T47D (cell line): ENCODE data around the gene THPO.
A peak's percentile ranks its signal among the peaks of the same experiment; 100 is the strongest.
"Not testable (repeated sequence)": the region's sequence is repeated elsewhere in the genome, so short reads cannot be mapped to it uniquely, and the experiment has no call there.

Source experiments
- DNase-seq, 2 experiments: peaks; one replicate each; pipeline versions ENCODE4 v3.0.0 to v3.0.0-alpha.2; 2011 to 2012; ENCODE audit warnings: low read depth in 1 of 2, low spot score in 1 of 2
- JUND ChIP-seq: IDR thresholded peaks from 2 replicates; pipeline ENCODE4 v1.6.1; 2012; ENCODE audit warnings: low read depth
- in situ Hi-C: cut with HindIII; loops from 2 replicates; pipeline ENCODE4 v1.10.0; 2016; ENCODE audit warnings: low sequenced_read_pairs, low pct_unique_long_range_greater_than_20kb

The THPO gene

GRCh38 chr3:184348057-184348382 is 30.0 kb downstream of the THPO start:
- no peak for TF ChIP-seq JUND
- in situ Hi-C loops = no loop called here
- DNase-seq = no peak

- DNase-seq = no peak
- in situ Hi-C loops = no loop called here
Observed at GRCh38 chr3:184347321-184348056, 30.5 kb downstream of the THPO start.

GRCh38 chr3:184346480-184347190 is 31.4 kb downstream of the THPO start:
- in situ Hi-C loops = no loop called here

More at GRCh38 chr3:184347321-184348056, 30.5 kb downstream of the THPO start:
- no peak for TF ChIP-seq JUND

GRCh38 chr3:184345317-184346144 is 32.5 kb downstream of the THPO start:
- peak; percentile 97 to 99 for DNase-seq
- in situ Hi-C loops = no loop called here
- no peak for TF ChIP-seq JUND

More at GRCh38 chr3:184346480-184347190, 31.4 kb downstream of the THPO start:
- DNase-seq = no peak
- TF ChIP-seq JUND = no peak

GRCh38 chr3:184344579-184345316 is 33.3 kb downstream of the THPO start:
- no peak for DNase-seq
- TF ChIP-seq JUND = no peak
- in situ Hi-C loops = no loop called here

GRCh38 chr3:184343200-184343876 is 34.7 kb downstream of the THPO start:
- in situ Hi-C loops = no loop called here
- TF ChIP-seq JUND = no peak
- no peak for DNase-seq

GRCh38 chr3:184341925-184342324 is 36.1 kb downstream of the THPO start:
- no peak for TF ChIP-seq JUND
- no peak for DNase-seq
- in situ Hi-C loops = no loop called here

GRCh38 chr3:184339451-184340135 is 38.4 kb downstream of the THPO start:
- not testable (repeated sequence) for DNase-seq

GRCh38 chr3:184339001-184339400 is 39.0 kb downstream of the THPO start:
- no peak for TF ChIP-seq JUND
- in situ Hi-C loops = no loop called here
- no peak for DNase-seq

More at GRCh38 chr3:184339451-184340135, 38.4 kb downstream of the THPO start:
- in situ Hi-C loops = not testable (repeated sequence)

- in situ Hi-C loops = no loop called here
- no peak for DNase-seq
Observed at GRCh38 chr3:184338511-184338945, 39.5 kb downstream of the THPO start.

GRCh38 chr3:184337981-184338380 is 40.0 kb downstream of the THPO start:
- no peak for DNase-seq
- no peak for TF ChIP-seq JUND
- in situ Hi-C loops = no loop called here

More at GRCh38 chr3:184338511-184338945, 39.5 kb downstream of the THPO start:
- no peak for TF ChIP-seq JUND
